BE2C (cell line): ENCODE data around the gene TPCN2.

Source experiments
- DNase-seq: peaks from one replicate; pipeline ENCODE4 v3.0.0-alpha.2; 2020
- H3K27me3 ChIP-seq: fragments of 250-450 bp; sonication (Bioruptor Pico); 2 replicates; pipeline ENCODE4 v1.5.1; 2020; ENCODE audit warnings: mild to moderate bottlenecking
- H3K36me3 ChIP-seq: fragments of 250-450 bp; sonication (Bioruptor Pico); 2 replicates; pipeline ENCODE4 v1.5.1; 2020; ENCODE audit warnings: mild to moderate bottlenecking
- H3K4me1 ChIP-seq: fragments of 250-450 bp; sonication (Bioruptor Pico); 2 replicates; pipeline ENCODE4 v1.5.1; 2020
- H3K4me3 ChIP-seq: 2 replicates; pipeline ENCODE4 v1.5.1; 2011; ENCODE audit warnings: low read depth, low read length
- H3K9me3 ChIP-seq: fragments of 250-450 bp; sonication (Bioruptor Pico); 2 replicates; pipeline ENCODE4 v1.5.1; 2020
- TF ChIP-seq, protein P1 (sequence below): IDR thresholded peaks from 2 replicates; pipeline ENCODE4 v1.5.1; 2012; ENCODE audit warnings: mild to moderate bottlenecking, low read depth, low read length

The TPCN2 gene

GRCh38 chr11:69002110-69002569 lies 46.6 kb upstream of the TPCN2 start:
- Histone ChIP-seq H3K36me3 (no peaks in the 10 kb centered on the region), H3K4me3 (no peak overlapping the region), H3K4me1 (peaks cover 15% of the 10 kb centered on the region), H3K27me3 (no peaks in the 10 kb centered on the region), H3K9me3 (no peaks in the 10 kb centered on the region)
- TF ChIP-seq, protein P1, sequence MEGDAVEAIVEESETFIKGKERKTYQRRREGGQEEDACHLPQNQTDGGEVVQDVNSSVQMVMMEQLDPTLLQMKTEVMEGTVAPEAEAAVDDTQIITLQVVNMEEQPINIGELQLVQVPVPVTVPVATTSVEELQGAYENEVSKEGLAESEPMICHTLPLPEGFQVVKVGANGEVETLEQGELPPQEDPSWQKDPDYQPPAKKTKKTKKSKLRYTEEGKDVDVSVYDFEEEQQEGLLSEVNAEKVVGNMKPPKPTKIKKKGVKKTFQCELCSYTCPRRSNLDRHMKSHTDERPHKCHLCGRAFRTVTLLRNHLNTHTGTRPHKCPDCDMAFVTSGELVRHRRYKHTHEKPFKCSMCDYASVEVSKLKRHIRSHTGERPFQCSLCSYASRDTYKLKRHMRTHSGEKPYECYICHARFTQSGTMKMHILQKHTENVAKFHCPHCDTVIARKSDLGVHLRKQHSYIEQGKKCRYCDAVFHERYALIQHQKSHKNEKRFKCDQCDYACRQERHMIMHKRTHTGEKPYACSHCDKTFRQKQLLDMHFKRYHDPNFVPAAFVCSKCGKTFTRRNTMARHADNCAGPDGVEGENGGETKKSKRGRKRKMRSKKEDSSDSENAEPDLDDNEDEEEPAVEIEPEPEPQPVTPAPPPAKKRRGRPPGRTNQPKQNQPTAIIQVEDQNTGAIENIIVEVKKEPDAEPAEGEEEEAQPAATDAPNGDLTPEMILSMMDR, result no peak
- no peak for DNase-seq

DNA sequence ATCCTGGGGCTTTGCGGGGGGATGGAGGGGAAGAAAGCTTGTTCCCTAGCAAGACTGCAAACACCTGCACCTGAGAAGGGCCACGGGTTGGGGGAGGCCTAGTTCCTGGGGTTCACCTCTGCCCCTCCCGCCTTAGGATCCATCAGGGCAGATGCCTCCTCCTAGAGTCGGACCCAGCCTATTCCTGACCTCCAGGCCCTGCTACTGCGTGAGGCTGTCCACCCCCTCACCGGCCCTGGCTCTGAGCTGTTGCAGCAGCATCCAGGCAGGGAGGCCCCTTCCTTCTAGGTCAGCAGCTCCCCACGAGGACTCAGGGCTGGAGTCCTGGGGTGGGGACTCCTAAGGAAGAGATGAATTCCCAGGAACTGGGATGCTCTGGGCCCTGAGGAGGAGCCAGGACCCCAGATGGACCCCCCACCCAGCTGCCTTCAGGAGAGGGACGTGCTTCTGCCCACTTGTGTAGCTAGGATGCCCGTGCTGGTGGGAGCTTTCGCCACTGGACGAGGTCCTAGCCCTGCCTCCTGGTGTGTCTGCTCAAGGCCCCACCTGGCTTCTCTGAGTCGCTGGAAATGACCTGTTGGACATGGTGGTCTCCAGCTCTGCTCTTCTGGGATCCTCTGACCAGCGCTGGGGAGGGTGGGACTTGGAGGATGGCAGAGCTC lies 46.0 kb upstream of the TPCN2 start:
- H3K36me3 ChIP-seq, result no peaks in the 10 kb centered on the region
- H3K9me3 ChIP-seq, result no peaks in the 10 kb centered on the region
- TF ChIP-seq, protein P1, result no peak
- no peak overlapping the region for H3K4me3 ChIP-seq
- no peaks in the 10 kb centered on the region for H3K27me3 ChIP-seq
- DNase-seq, result no peak
- peaks cover 15% of the 10 kb centered on the region for H3K4me1 ChIP-seq

DNA sequence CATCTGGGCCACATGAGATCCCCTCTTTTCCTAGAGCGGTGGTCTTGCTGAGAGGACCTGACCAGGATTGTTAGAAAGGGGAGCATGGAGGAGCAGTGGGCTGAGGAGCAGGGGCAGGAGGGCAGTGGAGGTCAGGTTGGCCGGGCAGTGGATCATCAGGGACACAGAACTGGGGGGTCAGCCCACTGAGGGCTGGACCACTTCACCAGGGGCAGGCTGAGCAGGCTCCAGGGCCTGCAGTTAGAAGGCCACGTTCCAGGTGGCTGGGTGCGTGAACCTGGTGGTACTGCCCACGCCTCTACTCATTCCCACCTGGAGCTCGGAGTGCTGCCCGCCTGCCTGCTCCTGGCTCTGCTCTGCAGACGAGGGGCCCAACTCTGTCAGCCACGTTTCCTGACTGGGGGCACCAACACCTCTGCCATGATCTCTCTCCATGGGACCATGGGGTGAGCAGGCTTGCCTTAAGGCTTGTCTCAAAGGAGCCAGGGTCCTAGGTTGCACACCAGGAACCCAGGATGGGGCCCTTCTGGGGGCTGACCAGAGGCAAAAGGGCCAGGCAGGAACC lies 45.3 kb upstream of the TPCN2 start:
- no peaks in the 10 kb centered on the region for H3K9me3 ChIP-seq
- H3K27me3 ChIP-seq, result no peaks in the 10 kb centered on the region
- peaks cover 9% of the 10 kb centered on the region for H3K4me1 ChIP-seq
- no peaks in the 10 kb centered on the region for H3K36me3 ChIP-seq
- no peak overlapping the region for H3K4me3 ChIP-seq
- DNase-seq, result no peak
- TF ChIP-seq, protein P1, result no peak

- DNase-seq, result no peak
- no peaks in the 10 kb centered on the region for H3K9me3 ChIP-seq
Observed at GRCh38 chr11:69003866-69004367, 44.8 kb upstream of the TPCN2 start.

GRCh38 chr11:69004411-69005182 lies 44.1 kb upstream of the TPCN2 start:
- Histone ChIP-seq H3K9me3 (no peaks in the 10 kb centered on the region), H3K27me3 (no peaks in the 10 kb centered on the region), H3K4me3 (no peak overlapping the region), H3K4me1 (peaks cover 6% of the 10 kb centered on the region; the same call in 1 of the 2 replicates), H3K36me3 (no peaks in the 10 kb centered on the region)
- TF ChIP-seq, protein P1, result no peak
- DNase-seq, result no peak

More at GRCh38 chr11:69003866-69004367, 44.8 kb upstream of the TPCN2 start:
- Histone ChIP-seq H3K4me3 (no peak overlapping the region), H3K4me1 (peaks cover 9% of the 10 kb centered on the region), H3K27me3 (no peaks in the 10 kb centered on the region), H3K36me3 (no peaks in the 10 kb centered on the region)
- TF ChIP-seq, protein P1, result no peak
